GM18526 (cell line): ENCODE data around the gene FMN1.

Experiments used
- POLR2A ChIP-seq: IDR thresholded peaks from 3 replicates; pipeline ENCODE4 v1.6.1; 2011; ENCODE audit not compliant: insufficient read length; ENCODE audit errors: extremely low read depth

Gene FMN1

GRCh38 chr15:32838820-32839219 lies 355.7 kb downstream of the FMN1 start:
- TF ChIP-seq POLR2A: no peak

- no peak for TF ChIP-seq POLR2A
Observed at GRCh38 chr15:32838338-32838737, 356.2 kb downstream of the FMN1 start.

GRCh38 chr15:32837935-32838334 lies 356.6 kb downstream of the FMN1 start:
- no peak for TF ChIP-seq POLR2A

- TF ChIP-seq POLR2A: no peak
Observed at GRCh38 chr15:32834156-32834555, 360.4 kb downstream of the FMN1 start.

DNA sequence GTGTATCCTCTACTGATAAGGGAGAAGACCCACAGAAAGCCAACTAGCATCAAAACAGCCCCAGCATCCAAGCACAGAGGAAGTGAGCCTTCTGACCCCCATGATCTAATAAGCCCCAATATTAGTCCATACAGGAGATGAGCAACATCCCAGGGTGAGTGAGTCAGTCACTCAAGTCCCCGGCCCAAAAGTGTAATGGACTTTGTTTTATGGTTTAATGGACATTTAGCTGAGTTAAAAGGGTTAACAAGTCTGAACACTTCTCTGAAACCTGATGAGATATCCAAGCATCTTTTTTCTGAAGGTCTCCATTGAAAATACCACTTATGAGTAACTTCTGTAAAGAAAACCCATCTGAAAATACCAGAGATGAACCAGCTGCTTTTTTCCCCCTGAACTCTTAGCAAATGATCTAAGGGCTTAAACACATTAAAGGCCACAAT lies 361.1 kb downstream of the FMN1 start:
- TF ChIP-seq POLR2A: no peak

DNA sequence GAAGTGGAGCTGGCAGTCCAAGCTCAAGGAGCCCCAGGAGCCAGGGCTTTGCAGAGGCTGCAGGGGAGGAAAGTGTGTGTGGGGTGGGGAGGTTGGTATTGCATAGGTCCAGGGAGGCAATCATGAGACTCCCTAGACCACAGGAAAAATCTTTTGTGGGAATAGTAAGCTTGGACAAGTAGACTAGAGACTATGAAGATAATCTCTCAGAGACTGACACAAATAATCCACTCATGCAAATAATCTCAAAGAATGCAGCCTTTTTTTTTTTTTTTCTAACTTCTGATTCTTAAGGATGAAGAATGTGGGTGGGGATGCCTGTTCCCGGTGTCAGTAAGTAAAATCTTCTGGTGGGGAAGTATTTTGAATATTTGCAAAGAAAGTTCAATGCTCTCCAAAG lies 363.0 kb downstream of the FMN1 start:
- no peak for TF ChIP-seq POLR2A

- TF ChIP-seq POLR2A: no peak
Observed at GRCh38 chr15:32830241-32830640, 364.3 kb downstream of the FMN1 start.

DNA sequence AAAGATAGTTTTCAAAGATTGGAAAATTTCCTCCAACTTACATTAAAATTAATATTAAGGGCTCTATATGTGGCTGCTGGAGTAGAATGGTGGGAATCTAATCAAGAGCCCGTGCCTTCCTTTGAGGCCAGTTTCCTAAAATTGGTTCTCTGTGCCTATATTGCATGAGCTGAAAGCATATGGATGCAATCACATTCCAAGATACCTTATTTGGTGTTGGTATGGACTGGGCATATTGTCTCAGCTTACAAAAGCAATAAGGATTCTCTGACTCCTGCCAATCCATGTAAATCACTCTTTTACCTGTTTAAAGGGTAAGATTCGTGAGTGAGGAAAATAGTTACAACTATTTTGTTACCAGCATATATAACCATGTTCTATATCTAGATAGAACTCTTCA lies 365.1 kb downstream of the FMN1 start:
- no peak for TF ChIP-seq POLR2A

- TF ChIP-seq POLR2A: no peak
Observed at GRCh38 chr15:32828507-32829186, 365.9 kb downstream of the FMN1 start.

- no peak for TF ChIP-seq POLR2A
Observed at GRCh38 chr15:32826685-32827084, 367.8 kb downstream of the FMN1 start.

GRCh38 chr15:32825219-32825618 lies 369.3 kb downstream of the FMN1 start:
- no peak for TF ChIP-seq POLR2A

DNA sequence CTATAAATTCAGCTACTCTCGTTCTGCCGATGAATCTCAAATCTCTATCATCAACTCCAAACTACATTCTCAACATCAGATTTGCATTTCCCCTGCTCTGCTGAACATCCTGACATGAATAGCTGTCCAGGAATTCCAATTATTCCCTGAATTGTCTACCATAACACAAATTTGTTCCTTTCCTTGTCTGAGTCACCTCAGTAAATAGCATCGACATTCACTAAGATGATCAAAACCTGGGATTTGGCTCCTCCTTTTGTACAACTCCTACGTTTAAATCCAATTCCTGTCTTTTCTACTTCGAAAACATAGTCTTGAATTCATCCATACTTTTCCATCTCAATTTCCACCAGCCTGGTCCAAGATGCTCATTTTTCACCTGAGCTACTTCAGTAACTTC lies 369.7 kb downstream of the FMN1 start:
- TF ChIP-seq POLR2A: no peak

GRCh38 chr15:32823750-32824149 lies 370.8 kb downstream of the FMN1 start:
- no peak for TF ChIP-seq POLR2A

DNA sequence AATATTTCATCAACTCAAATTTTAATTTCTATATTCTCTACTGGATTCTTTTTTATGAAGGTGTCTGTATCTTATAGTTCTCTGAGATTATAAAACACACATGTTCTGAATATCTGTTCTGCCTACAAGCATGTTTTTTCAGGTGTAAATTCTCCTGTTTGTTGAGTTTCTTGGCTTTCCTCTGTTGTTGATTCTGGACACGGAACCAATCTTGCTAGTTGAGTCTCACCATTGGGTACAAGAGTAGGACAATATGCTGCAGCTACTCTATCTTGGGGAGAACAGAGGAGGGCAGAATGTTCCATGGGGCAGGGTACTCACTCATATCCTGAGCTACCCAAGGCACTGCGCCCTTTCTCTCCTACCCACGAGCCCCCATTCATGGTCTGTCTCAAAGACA lies 371.8 kb downstream of the FMN1 start:
- TF ChIP-seq POLR2A: no peak

DNA sequence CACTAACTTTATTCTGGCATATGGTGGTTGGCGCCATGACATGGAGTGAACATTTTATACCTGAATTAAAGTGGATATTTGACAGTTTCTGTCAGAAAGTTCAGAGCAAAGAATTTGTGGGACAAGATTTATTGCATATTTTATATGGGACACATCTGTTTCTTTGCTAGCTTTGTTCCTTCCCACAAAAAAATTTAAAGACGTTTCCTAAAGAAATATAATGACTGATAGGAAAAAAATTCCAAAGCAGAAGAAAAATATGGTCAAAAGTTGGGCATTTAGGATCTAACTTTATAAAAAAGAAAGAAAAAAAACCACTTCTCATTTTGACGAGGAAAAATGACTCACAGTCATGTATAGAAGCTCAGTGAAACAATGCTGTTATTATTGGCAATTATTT lies 375.1 kb downstream of the FMN1 start:
- no peak for TF ChIP-seq POLR2A

- no peak for TF ChIP-seq POLR2A
Observed at GRCh38 chr15:32818758-32819447, 375.6 kb downstream of the FMN1 start.

DNA sequence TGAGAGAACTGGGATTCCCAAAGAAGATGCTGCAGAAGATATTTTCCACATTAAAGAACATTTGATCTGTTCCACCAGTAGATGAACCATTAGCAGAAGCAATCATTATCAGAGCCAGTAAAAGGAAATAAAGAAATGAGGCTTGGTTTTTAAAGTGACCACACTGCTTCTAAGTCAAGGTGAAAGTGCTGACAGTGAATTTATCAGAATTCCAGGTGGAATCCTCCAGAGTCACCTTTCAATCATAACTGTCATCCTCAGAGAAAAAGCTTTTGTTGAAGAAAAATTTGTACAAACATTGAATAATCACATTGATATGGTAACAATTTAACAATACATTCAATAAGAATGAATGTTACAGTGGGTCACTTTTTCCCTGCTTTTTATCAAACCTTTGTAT lies 376.9 kb downstream of the FMN1 start:
- no peak for TF ChIP-seq POLR2A

- TF ChIP-seq POLR2A: no peak
Observed at GRCh38 chr15:32807331-32807730, 387.2 kb downstream of the FMN1 start.

- TF ChIP-seq POLR2A: no peak
Observed at GRCh38 chr15:32803631-32804030, 390.9 kb downstream of the FMN1 start.
